Prostate gland (tissue), 2 donors: ENCODE measurements around the gene ZNF277.

Source experiments
- CTCF ChIP-seq, 4 experiments: fragments of 200-600 bp in 2 of 4; fragments of 450-650 bp in 2 of 4; sonication (generic) in 2 of 4; IDR thresholded peaks; 1 replicate in 3 of 4; 2 replicates in 1 of 4; pipeline ENCODE4 v1.5.1; 2016 to 2019; ENCODE audit warnings: antibody characterized with exemption in 4 of 4, mild to moderate bottlenecking in 2 of 4, moderate library complexity in 2 of 4
- POLR2A ChIP-seq: fragments of 450-650 bp; IDR thresholded peaks from one replicate; pipeline ENCODE4 v1.6.1; 2016; ENCODE audit warnings: antibody characterized with exemption, mild to moderate bottlenecking
- POLR2AphosphoS5 ChIP-seq: sonication (generic); formaldehyde crosslinking; IDR thresholded peaks from one replicate; pipeline ENCODE4 v1.6.1; 2017; ENCODE audit warnings: antibody characterized with exemption

- TF ChIP-seq CTCF (IDR thresholded peaks at IDR 0.05) (no peak), POLR2AphosphoS5 (no peak), POLR2A (no peak)
Observed at GRCh38 chr7:112372101-112372500, 165.6 kb downstream of the ZNF277 start.
